ENCODE data around the gene RASGEF1C.

Gene RASGEF1C

DNA sequence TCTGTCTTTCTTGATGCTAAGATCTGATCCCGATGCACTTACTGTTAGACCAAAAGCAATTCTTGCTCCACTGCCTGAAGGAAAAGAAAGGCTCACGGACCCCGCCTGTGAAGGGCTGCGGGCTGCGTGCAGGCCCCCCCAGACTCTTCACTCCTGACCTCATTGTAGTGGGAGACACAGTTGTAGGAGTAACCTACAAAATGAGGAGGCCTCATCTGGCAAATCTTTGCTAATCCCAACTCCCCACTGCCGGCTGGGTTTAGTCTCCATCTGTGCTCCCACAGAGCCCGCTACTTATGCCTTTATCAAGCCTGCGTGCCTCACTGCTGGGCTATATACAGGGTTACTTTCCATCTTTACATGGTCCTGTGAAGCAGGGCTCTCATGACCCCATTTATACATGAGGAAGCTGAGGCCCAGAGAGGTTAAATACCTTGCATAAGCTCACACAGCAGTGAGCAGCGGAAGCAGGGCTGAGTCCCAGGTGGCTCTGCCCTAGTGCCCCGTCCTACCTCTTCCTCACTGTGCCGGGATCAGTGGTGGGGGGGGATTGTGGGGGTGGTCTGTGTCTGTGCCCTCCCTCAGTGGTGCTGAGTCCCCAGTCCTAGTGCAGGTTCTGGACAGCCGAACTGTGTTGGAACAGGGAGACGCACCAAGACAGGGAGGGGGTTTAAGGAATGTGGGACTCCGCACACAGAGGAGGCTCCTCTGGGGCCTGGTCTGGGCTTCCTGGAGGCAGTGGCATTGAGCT is 93.5 kb downstream of the RASGEF1C start:
- in situ Hi-C loops (cut with HindIII; ENCODE audit: low pct_ligation_motif_present, low pct_unique_long_range_greater_than_20kb, low sequenced_read_pairs): no loop called here
- DNase-seq: no peak

DNA sequence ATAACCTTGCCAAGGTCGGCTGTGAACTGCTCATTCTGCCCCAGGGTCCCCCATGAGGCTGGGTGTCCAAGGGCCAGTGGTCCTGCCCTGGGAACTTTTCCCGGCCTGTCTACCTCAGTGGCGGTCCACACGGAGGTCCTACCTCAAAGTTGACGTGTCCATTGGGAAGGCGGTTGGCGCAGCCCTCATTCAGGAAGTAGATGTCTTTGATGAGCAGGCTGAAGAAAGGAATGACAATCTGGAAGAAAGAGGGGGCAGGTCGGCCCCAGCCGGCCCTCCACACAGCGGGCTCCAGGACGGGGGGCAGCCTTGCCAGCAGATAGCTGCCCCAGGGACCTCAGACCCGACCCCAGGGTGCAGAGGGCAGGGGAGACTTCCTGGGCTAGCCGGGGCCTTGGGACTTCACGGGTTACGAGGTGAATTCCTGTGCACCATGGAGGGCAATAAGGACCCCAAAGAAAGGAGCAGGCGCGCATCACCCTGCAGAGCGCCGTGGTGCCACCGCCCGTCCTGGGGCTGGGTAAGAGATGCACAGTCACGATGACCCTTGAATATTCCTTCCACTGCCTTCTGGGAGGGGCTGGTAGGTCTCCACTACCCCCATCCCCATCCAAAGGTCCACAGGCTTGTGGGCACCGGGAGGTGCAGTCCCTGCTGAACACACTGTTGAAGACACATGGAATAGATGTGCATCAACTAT is 94.6 kb downstream of the RASGEF1C start:
- DNase-seq: no peak
- in situ Hi-C loops (cut with HindIII; ENCODE audit: low pct_ligation_motif_present, low pct_unique_long_range_greater_than_20kb, low sequenced_read_pairs): no loop called here

DNA sequence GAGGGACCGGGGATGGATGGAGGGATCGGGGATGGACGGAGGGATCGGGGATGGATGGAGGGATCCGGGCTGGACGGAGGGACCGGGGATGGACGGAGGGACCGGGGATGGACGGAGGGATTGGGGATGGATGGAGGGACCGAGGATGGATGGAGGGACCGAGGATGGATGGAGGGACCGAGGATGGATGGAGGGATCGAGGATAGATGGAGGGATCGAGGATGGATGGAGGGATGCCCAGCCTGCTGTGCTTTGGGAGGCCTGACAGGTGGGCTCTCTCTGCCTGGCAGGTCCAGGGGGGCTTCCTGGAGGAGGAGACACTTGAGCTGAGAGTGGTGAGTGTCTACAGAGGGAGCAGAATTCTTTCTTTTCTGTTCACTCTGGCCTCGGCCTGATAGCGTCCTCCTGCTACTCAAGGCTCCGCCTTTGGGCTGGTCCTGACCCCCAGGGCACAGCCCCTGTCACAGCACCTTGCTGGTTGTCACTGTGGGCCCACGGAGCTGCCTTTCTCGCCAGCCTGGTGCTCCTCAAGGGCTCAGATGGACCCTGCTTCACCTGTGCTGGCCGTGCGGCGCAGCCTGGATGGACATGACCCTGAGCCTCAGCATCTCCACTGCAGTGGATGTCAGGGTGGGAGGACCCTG is 95.2 kb downstream of the RASGEF1C start:
- DNase-seq: no peak
- in situ Hi-C loops (cut with HindIII; ENCODE audit: low pct_ligation_motif_present, low pct_unique_long_range_greater_than_20kb, low sequenced_read_pairs): no loop called here

DNA sequence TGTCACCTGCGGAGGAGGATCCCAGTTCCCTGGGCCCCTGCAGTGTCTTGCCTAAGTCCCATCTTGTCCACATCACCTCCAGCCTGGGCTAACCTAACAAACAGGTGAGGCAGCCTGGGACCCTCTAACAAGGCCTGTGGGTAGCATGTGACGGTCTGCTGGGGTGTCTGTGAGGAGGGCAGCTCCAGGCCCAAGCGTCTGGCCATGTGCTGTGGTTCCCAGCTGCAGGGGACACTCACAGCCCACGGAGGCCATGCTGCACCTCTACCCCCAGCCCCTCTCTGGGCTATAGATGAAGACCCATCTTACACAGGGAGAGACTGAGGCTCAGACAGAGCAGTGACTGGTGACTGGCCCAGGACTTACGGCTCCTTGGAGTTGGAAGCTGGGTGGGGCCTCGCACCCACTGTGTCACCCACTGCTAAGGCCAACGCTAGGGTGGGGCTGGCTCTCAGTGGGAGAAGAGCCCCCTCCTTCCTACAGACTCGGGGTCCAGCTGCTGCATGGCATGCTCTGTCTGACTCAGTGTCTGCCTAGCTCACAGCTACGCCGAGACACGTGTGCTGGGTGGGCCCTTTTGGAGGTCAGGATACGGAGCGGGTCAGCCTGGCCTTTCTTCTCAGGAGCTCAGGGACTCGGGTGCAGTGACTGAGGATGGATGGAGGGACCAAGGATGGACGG is 96.7 kb downstream of the RASGEF1C start:
- in situ Hi-C loops (cut with HindIII; ENCODE audit: low pct_ligation_motif_present, low pct_unique_long_range_greater_than_20kb, low sequenced_read_pairs): no loop called here
- no peak for DNase-seq

DNA sequence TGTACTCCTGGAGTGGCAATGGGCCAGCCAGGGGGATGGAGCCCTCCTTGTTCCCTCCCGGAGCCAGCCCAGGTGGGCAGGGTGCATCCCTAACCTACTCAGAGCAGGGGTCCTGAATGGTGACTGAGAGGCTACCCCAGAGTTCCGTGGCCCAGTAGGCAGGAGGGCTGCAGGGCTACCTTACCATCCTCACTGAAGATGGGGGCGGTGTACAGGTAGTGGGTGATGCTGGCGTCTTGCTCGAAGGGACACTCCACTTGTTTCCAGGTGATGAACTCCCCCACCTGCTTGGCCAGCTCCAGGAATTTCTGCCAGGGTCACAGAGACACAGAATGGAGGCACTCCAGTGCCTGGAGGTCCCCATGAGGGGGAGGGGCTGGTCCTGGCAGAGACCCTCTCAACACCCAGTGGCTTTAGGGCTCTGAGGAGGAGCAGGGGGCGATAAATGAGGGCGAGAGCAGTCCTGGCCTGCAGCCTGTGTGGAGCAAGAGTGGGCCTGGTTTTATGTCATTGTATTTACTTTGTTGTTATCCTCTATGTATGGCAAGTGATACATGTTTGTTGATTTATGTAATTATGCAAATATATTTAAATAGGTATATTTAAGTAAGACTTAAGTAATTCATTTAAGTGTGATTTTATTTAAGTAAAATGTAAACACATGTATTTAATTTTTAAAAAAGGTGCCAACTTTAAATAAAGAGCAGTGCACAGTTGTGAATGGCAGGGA is 97.6 kb downstream of the RASGEF1C start:
- in situ Hi-C loops (cut with HindIII; ENCODE audit: low pct_ligation_motif_present, low pct_unique_long_range_greater_than_20kb, low sequenced_read_pairs): no loop called here
- DNase-seq: no peak

DNA sequence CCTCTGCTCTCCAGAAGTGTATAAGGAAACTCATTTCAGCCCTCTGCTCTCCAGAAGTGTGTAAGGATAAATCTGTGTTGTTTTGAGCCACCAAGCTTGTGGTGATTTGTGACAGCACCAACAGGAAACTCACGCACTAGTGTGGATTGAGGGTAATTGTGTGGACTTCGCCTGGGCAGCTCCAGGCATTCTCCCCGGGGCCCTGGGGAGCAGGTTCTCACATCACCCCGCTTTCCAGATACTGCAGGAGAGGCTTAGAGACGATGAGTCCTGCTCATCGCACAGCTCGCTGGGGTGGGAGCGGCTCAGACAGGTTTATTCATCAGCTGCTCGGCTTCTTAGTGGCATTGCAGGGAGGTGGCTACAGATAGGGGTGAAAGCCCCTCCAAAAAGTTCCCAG is 99.1 kb downstream of the RASGEF1C start:
- in situ Hi-C loops (cut with HindIII; ENCODE audit: low pct_ligation_motif_present, low pct_unique_long_range_greater_than_20kb, low sequenced_read_pairs): no loop called here
- DNase-seq: no peak

DNA sequence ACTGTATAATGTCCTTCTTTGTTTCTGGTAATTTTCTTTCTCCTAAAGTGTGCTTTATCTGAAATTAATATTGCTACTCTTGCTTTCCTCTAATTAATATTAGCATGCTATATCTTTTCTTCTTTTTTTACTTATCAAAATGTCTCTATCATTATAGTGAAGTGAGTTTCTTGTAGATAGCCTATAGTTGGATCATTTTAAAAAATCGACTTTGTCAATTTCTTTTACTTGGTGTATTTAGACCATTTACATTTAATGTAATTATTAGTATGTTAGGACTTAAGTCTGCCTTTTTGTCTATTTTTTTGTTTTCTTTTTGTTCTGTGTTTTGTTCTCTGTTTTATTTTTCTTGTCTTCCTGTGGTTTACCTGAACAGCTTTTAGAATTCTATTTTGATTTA is 102.0 kb downstream of the RASGEF1C start:
- in situ Hi-C loops (cut with HindIII; ENCODE audit: low pct_ligation_motif_present, low pct_unique_long_range_greater_than_20kb, low sequenced_read_pairs): no loop called here
- no peak for DNase-seq

DNA sequence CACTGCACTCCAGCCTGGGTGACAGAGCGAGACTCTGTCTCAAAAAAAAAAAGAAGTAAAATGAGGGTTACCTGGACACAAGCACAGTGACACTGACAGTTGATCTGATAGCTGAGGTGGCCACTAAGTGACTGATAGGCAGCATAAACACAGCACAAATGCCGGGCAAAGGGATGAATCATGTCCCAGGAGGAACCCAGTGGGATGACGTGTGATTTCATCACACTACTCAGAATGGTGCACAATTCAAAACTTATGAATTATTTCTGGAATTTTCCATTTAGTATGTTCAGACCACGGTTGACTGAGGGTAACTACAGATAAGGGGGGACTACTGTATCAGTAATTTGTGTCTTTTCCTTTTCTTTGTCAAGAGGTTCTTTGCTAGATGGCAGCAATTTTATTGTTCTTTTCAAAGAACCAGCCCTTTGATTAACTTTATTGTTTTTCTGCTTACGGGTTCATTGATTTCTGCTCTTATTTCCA is 103.1 kb downstream of the RASGEF1C start:
- DNase-seq: no peak
- in situ Hi-C loops (cut with HindIII; ENCODE audit: low pct_ligation_motif_present, low pct_unique_long_range_greater_than_20kb, low sequenced_read_pairs): no loop called here

DNA sequence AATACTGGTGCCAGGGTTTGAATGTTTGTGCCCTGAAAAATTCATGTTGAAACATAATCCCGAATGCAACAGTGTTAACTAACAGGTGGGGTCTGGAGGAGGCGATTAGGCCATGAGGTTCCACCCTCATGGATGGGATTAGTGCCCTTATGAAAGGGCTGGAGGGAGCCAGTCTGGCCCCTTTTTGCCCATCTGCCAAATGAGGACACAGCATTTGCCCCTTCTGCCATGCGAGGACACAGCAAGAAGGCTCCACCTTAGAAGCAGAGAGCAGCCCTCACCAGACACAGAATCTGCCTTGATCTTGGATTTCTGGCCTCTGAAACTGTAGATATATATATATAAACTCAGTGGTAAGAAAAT is 104.9 kb downstream of the RASGEF1C start:
- DNase-seq: no peak
- in situ Hi-C loops (cut with HindIII; ENCODE audit: low pct_ligation_motif_present, low pct_unique_long_range_greater_than_20kb, low sequenced_read_pairs): no loop called here

DNA sequence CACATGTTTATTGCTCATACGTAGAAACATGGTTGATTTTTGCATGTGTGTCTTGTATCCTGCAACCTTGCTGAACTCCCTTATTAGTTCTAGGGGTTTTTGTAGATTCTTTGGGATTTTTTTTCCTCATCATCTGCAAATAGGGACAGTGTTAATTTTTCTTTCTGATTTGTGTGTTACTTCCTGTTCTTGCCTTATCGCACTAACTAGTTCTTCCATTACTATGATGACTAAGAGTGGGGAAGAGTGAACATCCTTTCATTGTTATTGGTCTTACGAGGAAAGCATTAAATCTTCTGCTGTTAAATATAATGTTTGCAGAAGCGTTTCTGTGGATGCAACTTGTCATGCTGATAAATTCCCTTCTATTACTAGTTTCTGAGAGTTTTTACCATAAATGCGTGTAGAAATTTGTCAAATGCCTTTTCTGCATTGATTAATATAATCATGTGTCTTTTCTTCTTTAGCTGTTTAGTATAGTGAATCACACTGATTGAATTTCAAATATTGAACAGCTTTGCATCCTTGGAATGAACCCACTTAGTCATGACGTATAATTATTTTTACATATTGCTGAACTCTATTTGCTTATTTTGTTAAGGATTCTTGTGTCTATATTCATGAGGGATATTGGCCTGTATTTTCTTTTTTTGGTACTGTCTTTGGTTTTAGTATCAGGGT is 105.4 kb downstream of the RASGEF1C start:
- in situ Hi-C loops (cut with HindIII; ENCODE audit: low pct_ligation_motif_present, low pct_unique_long_range_greater_than_20kb, low sequenced_read_pairs): no loop called here
- no peak for DNase-seq

DNA sequence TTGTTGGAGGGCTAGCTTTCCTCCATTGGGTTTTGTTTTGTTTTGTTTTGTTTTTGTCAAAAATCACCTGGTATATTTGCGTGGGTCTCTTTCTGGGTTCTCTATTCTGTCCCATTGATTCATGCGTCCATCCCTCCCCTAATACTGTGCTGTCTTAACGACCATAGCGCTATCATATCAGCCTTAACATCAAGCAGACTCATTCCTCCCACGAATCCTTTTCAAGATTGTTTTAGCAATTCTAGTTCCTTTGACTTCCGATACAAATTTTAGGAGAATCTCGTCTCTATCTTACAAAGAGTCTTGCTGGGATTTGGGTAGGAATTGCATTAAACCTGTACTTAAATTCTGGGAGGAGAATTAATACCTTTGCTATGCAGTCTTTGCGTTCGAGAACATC is 106.4 kb downstream of the RASGEF1C start:
- no peak for DNase-seq
- in situ Hi-C loops (cut with HindIII; ENCODE audit: low pct_ligation_motif_present, low pct_unique_long_range_greater_than_20kb, low sequenced_read_pairs): no loop called here

DNA sequence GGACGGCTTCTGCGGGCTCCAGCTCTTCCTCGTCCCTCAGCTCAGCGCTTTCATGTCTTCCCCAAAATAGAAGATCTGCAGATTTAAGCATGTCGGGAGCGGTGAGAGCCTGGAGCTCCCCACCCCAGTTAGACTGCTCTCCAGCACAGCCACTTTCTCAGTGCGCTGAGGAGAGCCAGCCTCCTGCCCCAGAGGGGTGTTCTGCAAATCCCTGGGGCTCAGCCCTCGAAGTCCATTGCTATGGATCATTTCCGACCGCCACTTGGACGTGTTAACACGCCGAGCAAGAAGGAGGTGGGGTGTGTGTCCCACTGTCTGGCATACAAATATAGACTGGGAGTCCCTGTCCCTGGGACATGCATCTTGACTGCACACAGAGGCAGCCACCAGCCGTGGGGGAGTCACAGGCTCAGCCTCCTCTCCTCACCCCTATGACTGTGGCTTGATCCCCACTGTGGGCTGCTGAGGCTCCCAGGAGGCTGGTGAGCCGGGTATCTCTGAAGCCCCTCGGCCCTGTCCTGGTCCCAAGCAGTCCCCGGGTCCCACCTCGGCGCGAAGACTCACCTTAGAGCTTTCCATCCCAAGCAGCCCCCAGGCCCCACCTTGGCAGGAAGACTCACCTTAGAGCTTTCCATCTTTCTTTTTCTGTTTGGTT is 107.4 kb downstream of the RASGEF1C start:
- in situ Hi-C loops (cut with HindIII; ENCODE audit: low pct_ligation_motif_present, low pct_unique_long_range_greater_than_20kb, low sequenced_read_pairs): no loop called here
- DNase-seq: no peak

DNA sequence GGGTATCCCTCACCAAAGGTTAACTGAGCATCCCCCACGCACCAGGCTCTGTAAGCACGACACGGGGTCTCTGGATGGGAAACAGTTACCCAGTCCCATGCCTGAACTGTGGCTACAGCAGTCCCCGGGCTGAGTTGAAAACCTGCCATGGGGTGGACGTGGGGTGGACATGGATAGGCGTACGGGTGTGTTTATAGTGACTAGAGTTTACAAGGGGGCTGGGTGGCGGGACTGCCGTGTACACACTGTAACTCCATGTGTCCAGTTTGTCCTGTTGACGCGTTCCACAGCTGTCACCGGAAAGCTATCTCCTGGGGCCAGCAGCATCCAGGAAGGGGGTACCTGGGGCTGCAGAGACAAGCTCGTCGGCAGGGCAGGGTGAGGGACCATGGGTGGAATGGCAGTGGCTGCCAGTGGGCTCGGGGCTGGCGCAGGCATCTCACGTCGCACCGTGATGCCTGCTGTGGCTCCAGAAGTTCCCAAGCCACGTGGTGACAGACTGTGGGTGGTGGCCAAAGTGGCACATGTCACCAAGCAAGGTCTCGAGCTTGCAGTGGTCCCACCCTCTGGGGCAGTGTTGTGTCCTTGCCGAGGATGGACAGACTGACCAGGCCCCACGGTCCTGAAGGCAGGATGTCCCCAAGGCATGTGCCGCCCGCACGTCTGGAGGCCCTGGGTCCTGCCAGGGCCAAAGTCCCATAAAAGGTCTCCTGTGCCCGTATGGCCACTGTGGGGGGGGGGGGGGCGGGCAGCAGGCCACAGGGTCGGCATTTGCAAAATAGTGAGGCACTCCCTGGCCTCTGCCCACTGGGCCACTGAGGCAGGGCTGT is 108.2 kb downstream of the RASGEF1C start:
- in situ Hi-C loops (cut with HindIII; ENCODE audit: low pct_ligation_motif_present, low pct_unique_long_range_greater_than_20kb, low sequenced_read_pairs): no loop called here
- DNase-seq: no peak

DNA sequence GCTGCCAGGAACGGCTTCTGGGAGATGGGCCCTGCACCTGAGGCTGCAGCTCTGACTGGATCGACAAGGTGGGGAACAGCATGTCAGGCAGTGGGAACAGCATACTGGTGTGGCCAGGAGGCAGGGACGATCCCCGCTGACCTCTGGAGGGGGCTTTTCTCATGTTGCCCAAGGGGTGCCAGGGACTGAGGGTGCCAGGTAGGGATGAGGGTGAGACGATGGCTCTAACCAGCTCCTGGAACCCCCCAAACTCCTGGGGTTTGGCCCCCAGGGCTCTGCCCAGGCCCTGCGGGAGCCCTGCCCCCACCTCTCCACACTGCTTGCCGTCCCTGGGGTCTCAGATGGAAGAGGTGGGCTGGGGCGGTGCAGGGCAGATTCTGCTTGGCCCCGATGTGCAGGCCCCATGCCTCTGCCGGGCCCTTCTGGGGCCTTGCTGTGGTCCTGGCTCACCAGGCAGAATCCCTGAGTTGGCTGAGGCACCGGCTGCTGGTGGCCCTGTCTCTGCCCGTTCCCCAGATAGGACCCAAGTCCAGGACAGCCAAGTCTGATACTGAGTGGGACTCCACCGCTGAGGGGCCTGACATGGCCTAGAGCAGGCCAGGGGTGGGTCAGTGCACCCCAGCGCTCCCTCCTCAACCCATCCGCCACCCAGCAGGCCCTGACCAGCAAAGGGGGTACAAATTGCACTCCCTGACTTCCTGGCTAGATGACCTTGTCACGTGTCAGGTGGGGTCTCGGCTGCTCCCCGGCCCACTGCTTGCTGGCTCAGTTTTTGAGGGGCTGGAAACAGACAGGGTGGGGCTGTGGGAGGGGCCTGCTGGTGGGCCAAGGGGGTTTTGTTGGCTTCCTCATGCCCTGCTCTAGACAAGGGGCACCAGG is 109.0 kb downstream of the RASGEF1C start:
- no peak for DNase-seq
- in situ Hi-C loops (cut with HindIII; ENCODE audit: low pct_ligation_motif_present, low pct_unique_long_range_greater_than_20kb, low sequenced_read_pairs): no loop called here

DNA sequence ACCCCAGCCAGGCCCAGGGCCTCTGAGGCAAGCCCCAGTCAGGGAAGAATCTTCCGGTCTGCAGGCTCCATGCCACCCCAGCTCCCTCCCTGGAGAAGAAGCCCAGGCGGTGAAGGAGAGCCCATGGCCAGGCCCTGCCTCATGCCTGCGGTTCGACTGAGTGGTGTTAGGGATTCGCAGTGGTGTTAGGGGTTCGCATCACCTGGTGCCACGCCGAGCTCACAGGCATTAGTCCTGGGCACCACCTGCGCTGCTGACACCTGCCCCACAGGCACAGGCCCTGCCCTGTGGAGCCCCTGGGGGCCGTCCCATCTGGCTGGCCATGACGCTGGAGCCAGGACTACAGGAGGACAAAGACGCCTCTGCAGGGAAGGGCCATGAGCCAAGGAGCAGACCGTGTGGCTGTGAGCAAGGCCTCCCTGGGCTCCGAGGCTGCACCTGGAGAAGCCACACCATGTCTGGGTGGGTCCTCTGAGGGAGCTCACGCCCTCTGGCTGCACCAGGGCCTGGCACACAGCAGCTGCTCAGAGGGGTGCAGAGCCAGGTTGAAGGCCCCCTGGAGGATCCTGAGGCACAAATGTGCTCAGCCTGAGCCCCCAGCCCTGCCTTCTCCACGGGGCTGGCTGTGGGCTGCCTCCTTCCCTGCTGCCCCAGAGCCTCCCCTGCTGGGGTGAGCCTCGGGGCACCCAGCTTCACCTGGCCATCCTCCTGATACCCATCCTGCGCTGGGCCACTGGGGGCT is 109.8 kb downstream of the RASGEF1C start:
- in situ Hi-C loops (cut with HindIII; ENCODE audit: low pct_ligation_motif_present, low pct_unique_long_range_greater_than_20kb, low sequenced_read_pairs): no loop called here
- DNase-seq: no peak
